ENCODE results near the gene METTL25B. TPM values are rescaled to one million over a fixed set of nuclear protein-coding genes. Genes with fewer than 3 reads are reported as not detected.

Gene METTL25B
- total and polyA plus RNA-seq, 10 of the 15 experiments (the other 5 are each of a cell fraction or from before 2014, with no cell fraction given): 5.9 to 25.2 (median 13.5) TPM

- TF ChIP-seq, protein P1, sequence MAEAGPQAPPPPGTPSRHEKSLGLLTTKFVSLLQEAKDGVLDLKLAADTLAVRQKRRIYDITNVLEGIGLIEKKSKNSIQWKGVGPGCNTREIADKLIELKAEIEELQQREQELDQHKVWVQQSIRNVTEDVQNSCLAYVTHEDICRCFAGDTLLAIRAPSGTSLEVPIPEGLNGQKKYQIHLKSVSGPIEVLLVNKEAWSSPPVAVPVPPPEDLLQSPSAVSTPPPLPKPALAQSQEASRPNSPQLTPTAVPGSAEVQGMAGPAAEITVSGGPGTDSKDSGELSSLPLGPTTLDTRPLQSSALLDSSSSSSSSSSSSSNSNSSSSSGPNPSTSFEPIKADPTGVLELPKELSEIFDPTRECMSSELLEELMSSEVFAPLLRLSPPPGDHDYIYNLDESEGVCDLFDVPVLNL (IDR thresholded peaks at IDR 0.05; ENCODE audit: low read depth, low read length): no peak; the same call in 1 of the 2 replicates
- TF ChIP-seq NR2C2 (IDR thresholded peaks at IDR 0.05; ENCODE audit: borderline replicate concordance, control insufficient read depth, insufficient read length, low read depth) (no peak), YBX1 (IDR thresholded peaks at IDR 0.05) (no peak), RB1 (IDR thresholded peaks at IDR 0.05; ENCODE audit: borderline replicate concordance) (0 out of 2 replicates have a peak, but pooled peaks have one; percentile 18), ZZZ3 (IDR thresholded peaks at IDR 0.05; ENCODE audit: control insufficient read depth, insufficient read length, low read depth) (no peak), MYB (IDR thresholded peaks at IDR 0.05; ENCODE audit: borderline replicate concordance, low read depth, low read length) (peak; percentile 22; the same call in 1 of the 2 replicates), PAX8 (IDR thresholded peaks at IDR 0.05) (no peak), STAT1 (conservative IDR thresholded peaks at IDR 0.05) (peak; percentile 72), HSF1 (IDR thresholded peaks at IDR 0.05; ENCODE audit: low read depth, low read length) (no peak; the same call in none of the 2 replicates), TAF1 (IDR thresholded peaks at IDR 0.05; ENCODE audit: borderline replicate concordance, low read depth, low read length) (peak; percentile 60; the same call in 1 of the 2 replicates), RBBP5 (conservative IDR thresholded peaks at IDR 0.05) (no peak), SP1 (IDR thresholded peaks at IDR 0.05; ENCODE audit: low read depth, low read length) (no peak), SMAD5 (IDR thresholded peaks at IDR 0.05; ENCODE audit: low read depth) (peak; percentile 55; the same call in 1 of the 2 replicates), ETV6 (conservative IDR thresholded peaks at IDR 0.05 in 1 of 2, IDR thresholded peaks at IDR 0.05 in 1 of 2; ENCODE audit: borderline replicate concordance in 1 of 2, low read depth in 1 of 2) (peak in 1 of 2 experiments; percentile 70; a peak in 1 of 4 replicates), POLR2AphosphoS5 (IDR thresholded peaks at IDR 0.05; ENCODE audit: low read length) (peak; percentile 60), POLR2A (IDR thresholded peaks at IDR 0.05; ENCODE audit: low read depth, low read length) (peak; percentile 89), ZSCAN29 (IDR thresholded peaks at IDR 0.05) (no peak), SUZ12 (IDR thresholded peaks at IDR 0.05; ENCODE audit: unreplicated experiment) (no peak), SMAD1 (IDR thresholded peaks at IDR 0.05; ENCODE audit: low read depth, partially characterized antibody) (no peak), HDAC2 (IDR thresholded peaks at IDR 0.05) (no peak), MLLT1 (IDR thresholded peaks at IDR 0.05) (peak; percentile 94), NBN (IDR thresholded peaks at IDR 0.05) (no peak), ZBED1 (IDR thresholded peaks at IDR 0.05; ENCODE audit: borderline replicate concordance) (no peak), SMARCA5 (IDR thresholded peaks at IDR 0.05) (no peak)
Measured at GRCh38 chr1:156740741-156741480, 12.6 kb downstream of the METTL25B start, which contains the start of gene MRPL24 (continued).

Data from GM12878 (cell line).